Activated naive CD4-positive, alpha-beta T cell treated with anti-CD3 and anti-CD28 coated beads, Interleukin-2, amount 50 U/mL, for 24 hours (primary cell): ENCODE results near the gene CRTC2.

Experiments used
- H3K27ac Mint-ChIP-seq: one replicate; pipeline ENCODE4 v1.8.0; 2021; ENCODE audit warnings: mild to moderate bottlenecking, mixed read lengths
- H3K27me3 Mint-ChIP-seq: one replicate; pipeline ENCODE4 v1.8.0; 2021; ENCODE audit warnings: mixed read lengths
- H3K36me3 Mint-ChIP-seq: one replicate; pipeline ENCODE4 v1.8.0; 2021; ENCODE audit warnings: mixed read lengths
- H3K4me1 Mint-ChIP-seq: one replicate; pipeline ENCODE4 v1.8.0; 2021; ENCODE audit warnings: mixed read lengths
- H3K4me3 Mint-ChIP-seq: one replicate; pipeline ENCODE4 v1.8.0; 2021; ENCODE audit warnings: mild to moderate bottlenecking, mixed read lengths
- H3K9me3 Mint-ChIP-seq: one replicate; pipeline ENCODE4 v1.8.0; 2021; ENCODE audit warnings: mixed read lengths

Gene CRTC2

GRCh38 chr1:153944827-153945117 is 13.6 kb downstream of the CRTC2 start:
- H3K27ac Mint-ChIP-seq = peak overlapping the region; percentile 95
- peak overlapping the region; percentile 90 for H3K4me3 Mint-ChIP-seq
- H3K4me1 Mint-ChIP-seq = peaks cover 39% of the 10 kb centered on the region
- H3K9me3 Mint-ChIP-seq = no peaks in the 10 kb centered on the region
- H3K36me3 Mint-ChIP-seq = peaks cover 10% of the 10 kb centered on the region
- no peaks in the 10 kb centered on the region for H3K27me3 Mint-ChIP-seq

GRCh38 chr1:153944005-153944826 is 14.2 kb downstream of the CRTC2 start:
- H3K9me3 Mint-ChIP-seq = no peaks in the 10 kb centered on the region
- H3K4me1 Mint-ChIP-seq = peaks cover 39% of the 10 kb centered on the region
- no peaks in the 10 kb centered on the region for H3K27me3 Mint-ChIP-seq
- H3K36me3 Mint-ChIP-seq = peaks cover 12% of the 10 kb centered on the region
- H3K27ac Mint-ChIP-seq = peak overlapping the region; percentile 95
- peak overlapping the region; percentile 90 for H3K4me3 Mint-ChIP-seq

- Mint-ChIP-seq H3K9me3 (no peaks in the 10 kb centered on the region), H3K27me3 (no peaks in the 10 kb centered on the region), H3K36me3 (peaks cover 12% of the 10 kb centered on the region), H3K4me3 (peak overlapping the region; percentile 30), H3K4me1 (peaks cover 39% of the 10 kb centered on the region), H3K27ac (peak overlapping the region; percentile 84)
These were observed 15.5 kb downstream of the CRTC2 start for GRCh38 chr1:153942766-153943549.

- peaks cover 39% of the 10 kb centered on the region for H3K4me1 Mint-ChIP-seq
- H3K4me3 Mint-ChIP-seq = no peak overlapping the region
- H3K9me3 Mint-ChIP-seq = no peaks in the 10 kb centered on the region
- H3K27me3 Mint-ChIP-seq = no peaks in the 10 kb centered on the region
- peaks cover 12% of the 10 kb centered on the region for H3K36me3 Mint-ChIP-seq
- no peak overlapping the region for H3K27ac Mint-ChIP-seq
These were observed 16.3 kb downstream of the CRTC2 start for GRCh38 chr1:153941826-153942725.

- no peak overlapping the region for H3K27ac Mint-ChIP-seq
- no peak overlapping the region for H3K4me3 Mint-ChIP-seq
- H3K9me3 Mint-ChIP-seq = no peaks in the 10 kb centered on the region
- H3K4me1 Mint-ChIP-seq = peaks cover 43% of the 10 kb centered on the region
- H3K27me3 Mint-ChIP-seq = no peaks in the 10 kb centered on the region
- peaks cover 15% of the 10 kb centered on the region for H3K36me3 Mint-ChIP-seq
These were observed 17.7 kb downstream of the CRTC2 start for GRCh38 chr1:153940756-153941155.

- Mint-ChIP-seq H3K9me3 (no peaks in the 10 kb centered on the region), H3K4me1 (peaks cover 38% of the 10 kb centered on the region), H3K27ac (no peak overlapping the region), H3K4me3 (no peak overlapping the region), H3K27me3 (no peaks in the 10 kb centered on the region), H3K36me3 (peaks cover 13% of the 10 kb centered on the region)
These were observed 18.9 kb downstream of the CRTC2 start for GRCh38 chr1:153939476-153939875.

GRCh38 chr1:153938996-153939395 is 19.4 kb downstream of the CRTC2 start:
- Mint-ChIP-seq H3K4me3 (no peak overlapping the region), H3K36me3 (peaks cover 13% of the 10 kb centered on the region), H3K9me3 (no peaks in the 10 kb centered on the region)

GRCh38 chr1:153937331-153937730 is 21.1 kb downstream of the CRTC2 start:
- H3K27me3 Mint-ChIP-seq = no peaks in the 10 kb centered on the region
- H3K36me3 Mint-ChIP-seq = peaks cover 13% of the 10 kb centered on the region
- no peak overlapping the region for H3K27ac Mint-ChIP-seq
- H3K4me3 Mint-ChIP-seq = no peak overlapping the region
- H3K9me3 Mint-ChIP-seq = no peaks in the 10 kb centered on the region
- H3K4me1 Mint-ChIP-seq = peaks cover 19% of the 10 kb centered on the region

More at GRCh38 chr1:153938996-153939395, 19.4 kb downstream of the CRTC2 start:
- H3K27me3 Mint-ChIP-seq = no peaks in the 10 kb centered on the region
- H3K4me1 Mint-ChIP-seq = peaks cover 34% of the 10 kb centered on the region
- H3K27ac Mint-ChIP-seq = no peak overlapping the region

GRCh38 chr1:153936011-153936802 is 22.2 kb downstream of the CRTC2 start:
- Mint-ChIP-seq H3K4me1 (peaks cover 12% of the 10 kb centered on the region), H3K27ac (peak overlapping the region; percentile 56), H3K27me3 (no peaks in the 10 kb centered on the region), H3K9me3 (no peaks in the 10 kb centered on the region), H3K4me3 (no peak overlapping the region), H3K36me3 (peaks cover 13% of the 10 kb centered on the region)

- no peaks in the 10 kb centered on the region for H3K27me3 Mint-ChIP-seq
- H3K4me1 Mint-ChIP-seq = peaks cover 4% of the 10 kb centered on the region
- peaks cover 7% of the 10 kb centered on the region for H3K36me3 Mint-ChIP-seq
- H3K27ac Mint-ChIP-seq = no peak overlapping the region
- no peaks in the 10 kb centered on the region for H3K9me3 Mint-ChIP-seq
- H3K4me3 Mint-ChIP-seq = no peak overlapping the region
These were observed 23.7 kb downstream of the CRTC2 start for GRCh38 chr1:153934746-153935145.

- H3K36me3 Mint-ChIP-seq = peaks cover 3% of the 10 kb centered on the region
- no peaks in the 10 kb centered on the region for H3K9me3 Mint-ChIP-seq
- peaks cover 5% of the 10 kb centered on the region for H3K4me1 Mint-ChIP-seq
These were observed 24.5 kb downstream of the CRTC2 start for GRCh38 chr1:153933955-153934354.

GRCh38 chr1:153933430-153933829 is 25.0 kb downstream of the CRTC2 start:
- peaks cover 10% of the 10 kb centered on the region for H3K4me1 Mint-ChIP-seq
- peaks cover 3% of the 10 kb centered on the region for H3K36me3 Mint-ChIP-seq
- no peak overlapping the region for H3K27ac Mint-ChIP-seq
- no peaks in the 10 kb centered on the region for H3K9me3 Mint-ChIP-seq
- H3K4me3 Mint-ChIP-seq = no peak overlapping the region
- no peaks in the 10 kb centered on the region for H3K27me3 Mint-ChIP-seq

More at GRCh38 chr1:153933955-153934354, 24.5 kb downstream of the CRTC2 start:
- H3K27me3 Mint-ChIP-seq = no peaks in the 10 kb centered on the region
- H3K27ac Mint-ChIP-seq = no peak overlapping the region
- no peak overlapping the region for H3K4me3 Mint-ChIP-seq

GRCh38 chr1:153932156-153933131 is 26.0 kb downstream of the CRTC2 start:
- H3K27me3 Mint-ChIP-seq = no peaks in the 10 kb centered on the region
- H3K27ac Mint-ChIP-seq = peak overlapping the region; percentile 17
- no peaks in the 10 kb centered on the region for H3K9me3 Mint-ChIP-seq
- H3K4me3 Mint-ChIP-seq = no peak overlapping the region
- peaks cover 3% of the 10 kb centered on the region for H3K36me3 Mint-ChIP-seq
- peaks cover 16% of the 10 kb centered on the region for H3K4me1 Mint-ChIP-seq
